Subcutaneous adipose tissue (tissue), 4 donors: ENCODE measurements around the gene USP17L15. TPM values are rescaled to one million over a fixed set of nuclear protein-coding genes. Genes with fewer than 3 reads are reported as not detected.
"Not testable (repeated sequence)": the region's sequence is repeated elsewhere in the genome, so short reads cannot be mapped to it uniquely, and the experiment has no call there.

Experiments
- total RNA-seq, 4 donors: library from RNA; depleted of rRNA; stranded (reverse); fragments of >200 nt; gene quantifications; one replicate each; pipeline ENCODE4 v1.1.0, GENCODE V29; 2016
- TF ChIP-seq, protein P1 (sequence below): fragments of 450-650 bp; IDR thresholded peaks from one replicate; pipeline ENCODE4 v1.5.1; 2016; ENCODE audit warnings: low read depth, mild to moderate bottlenecking, control low read depth, antibody characterized with exemption, moderate library complexity

USP17L15 gene
- total RNA-seq, 4 donors from 2014 or later, result not detected

DNA sequence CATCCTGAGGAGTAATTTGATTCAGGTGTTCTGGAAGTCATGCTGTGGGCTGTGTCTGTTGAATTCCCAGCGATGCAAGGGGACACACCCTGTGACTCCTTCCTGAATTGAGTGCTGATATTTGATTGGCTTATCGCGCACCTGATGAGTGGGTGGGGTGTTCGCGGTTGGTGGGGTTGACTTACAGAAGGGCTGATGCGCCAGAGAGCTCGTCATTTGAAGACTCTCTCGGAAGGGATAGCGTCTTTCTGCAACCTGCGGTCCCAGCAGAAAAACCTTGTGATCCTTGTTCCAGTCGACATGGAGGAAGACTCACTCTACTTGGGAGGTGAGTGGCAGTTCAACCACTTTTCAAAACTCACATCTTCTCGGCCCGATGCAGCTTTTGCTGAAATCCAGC, 18.9 kb downstream of the USP17L15 start, which contains the start of gene USP17L19:
Gene USP17L19, plus strand, starts transcription at position 301 of the 400 bp plus-strand sequence. Its CDS starts 0 bp downstream, at position 301.
- TF ChIP-seq, protein P1, sequence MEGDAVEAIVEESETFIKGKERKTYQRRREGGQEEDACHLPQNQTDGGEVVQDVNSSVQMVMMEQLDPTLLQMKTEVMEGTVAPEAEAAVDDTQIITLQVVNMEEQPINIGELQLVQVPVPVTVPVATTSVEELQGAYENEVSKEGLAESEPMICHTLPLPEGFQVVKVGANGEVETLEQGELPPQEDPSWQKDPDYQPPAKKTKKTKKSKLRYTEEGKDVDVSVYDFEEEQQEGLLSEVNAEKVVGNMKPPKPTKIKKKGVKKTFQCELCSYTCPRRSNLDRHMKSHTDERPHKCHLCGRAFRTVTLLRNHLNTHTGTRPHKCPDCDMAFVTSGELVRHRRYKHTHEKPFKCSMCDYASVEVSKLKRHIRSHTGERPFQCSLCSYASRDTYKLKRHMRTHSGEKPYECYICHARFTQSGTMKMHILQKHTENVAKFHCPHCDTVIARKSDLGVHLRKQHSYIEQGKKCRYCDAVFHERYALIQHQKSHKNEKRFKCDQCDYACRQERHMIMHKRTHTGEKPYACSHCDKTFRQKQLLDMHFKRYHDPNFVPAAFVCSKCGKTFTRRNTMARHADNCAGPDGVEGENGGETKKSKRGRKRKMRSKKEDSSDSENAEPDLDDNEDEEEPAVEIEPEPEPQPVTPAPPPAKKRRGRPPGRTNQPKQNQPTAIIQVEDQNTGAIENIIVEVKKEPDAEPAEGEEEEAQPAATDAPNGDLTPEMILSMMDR, result not testable (repeated sequence)

DNA sequence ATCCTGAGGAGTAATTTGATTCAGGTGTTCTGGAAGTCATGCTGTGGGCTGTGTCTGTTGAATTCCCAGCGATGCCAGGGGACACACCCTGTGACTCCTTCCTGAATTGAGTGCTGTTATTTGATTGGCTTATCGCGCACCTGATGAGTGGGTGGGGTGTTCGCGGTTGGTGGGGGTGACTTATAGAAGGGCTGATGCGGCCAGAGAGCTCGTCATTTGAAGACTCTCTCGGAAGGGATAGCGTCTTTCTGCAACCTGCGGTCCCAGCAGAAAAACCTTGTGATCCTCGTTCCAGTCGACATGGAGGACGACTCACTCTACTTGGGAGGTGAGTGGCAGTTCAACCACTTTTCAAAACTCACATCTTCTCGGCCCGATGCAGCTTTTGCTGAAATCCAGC, 23.6 kb downstream of the USP17L15 start, which contains the start of gene USP17L20:
Gene USP17L20, plus strand, starts transcription at position 301 of the 400 bp plus-strand sequence. Its CDS starts 0 bp downstream, at position 301.
- TF ChIP-seq, protein P1, result not testable (repeated sequence)

DNA sequence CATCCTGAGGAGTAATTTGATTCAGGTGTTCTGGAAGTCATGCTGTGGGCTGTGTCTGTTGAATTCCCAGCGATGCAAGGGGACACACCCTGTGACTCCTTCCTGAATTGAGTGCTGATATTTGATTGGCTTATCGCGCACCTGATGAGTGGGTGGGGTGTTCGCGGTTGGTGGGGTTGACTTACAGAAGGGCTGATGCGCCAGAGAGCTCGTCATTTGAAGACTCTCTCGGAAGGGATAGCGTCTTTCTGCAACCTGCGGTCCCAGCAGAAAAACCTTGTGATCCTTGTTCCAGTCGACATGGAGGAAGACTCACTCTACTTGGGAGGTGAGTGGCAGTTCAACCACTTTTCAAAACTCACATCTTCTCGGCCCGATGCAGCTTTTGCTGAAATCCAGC, 28.4 kb downstream of the USP17L15 start, which contains the start of gene USP17L21:
Gene USP17L21, plus strand, starts transcription at position 301 of the 400 bp plus-strand sequence. Its CDS starts 0 bp downstream, at position 301.
- TF ChIP-seq, protein P1, result not testable (repeated sequence)

DNA sequence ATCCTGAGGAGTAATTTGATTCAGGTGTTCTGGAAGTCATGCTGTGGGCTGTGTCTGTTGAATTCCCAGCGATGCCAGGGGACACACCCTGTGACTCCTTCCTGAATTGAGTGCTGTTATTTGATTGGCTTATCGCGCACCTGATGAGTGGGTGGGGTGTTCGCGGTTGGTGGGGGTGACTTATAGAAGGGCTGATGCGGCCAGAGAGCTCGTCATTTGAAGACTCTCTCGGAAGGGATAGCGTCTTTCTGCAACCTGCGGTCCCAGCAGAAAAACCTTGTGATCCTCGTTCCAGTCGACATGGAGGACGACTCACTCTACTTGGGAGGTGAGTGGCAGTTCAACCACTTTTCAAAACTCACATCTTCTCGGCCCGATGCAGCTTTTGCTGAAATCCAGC, 33.1 kb downstream of the USP17L15 start, which contains the start of gene USP17L22:
Gene USP17L22, plus strand, starts transcription at position 301 of the 400 bp plus-strand sequence. Its CDS starts 0 bp downstream, at position 301.
- TF ChIP-seq, protein P1, result not testable (repeated sequence)

Other genes with a start within 250 kb of the USP17L15 start
- gene FAM90A26, start 64.0 kb upstream of the USP17L15 start, total RNA-seq, result not detected
- not detected for gene USP17L10, start 23.7 kb upstream of the USP17L15 start, total RNA-seq
- gene USP17L11, start 19.0 kb upstream of the USP17L15 start, total RNA-seq, result not detected
- gene USP17L12, start 14.2 kb upstream of the USP17L15 start, total RNA-seq, result not detected
- not detected for gene USP17L13, start 9.5 kb upstream of the USP17L15 start, total RNA-seq
- not detected for gene USP17L17, start 9.5 kb downstream of the USP17L15 start, total RNA-seq
- gene USP17L18, start 14.2 kb downstream of the USP17L15 start, total RNA-seq, result not detected
- not detected for gene USP17L19, start 19.0 kb downstream of the USP17L15 start, total RNA-seq
- gene USP17L20, start 23.7 kb downstream of the USP17L15 start, total RNA-seq, result not detected
- gene USP17L21, start 28.5 kb downstream of the USP17L15 start, total RNA-seq, result not detected
- gene USP17L22, start 33.2 kb downstream of the USP17L15 start, total RNA-seq, result not detected
- gene USP17L24, start 90.8 kb downstream of the USP17L15 start, total RNA-seq, result not detected
- not detected for gene USP17L25, start 95.5 kb downstream of the USP17L15 start, total RNA-seq
- gene USP17L26, start 100.3 kb downstream of the USP17L15 start, total RNA-seq, result not detected
- gene USP17L5, start 105.0 kb downstream of the USP17L15 start, total RNA-seq, result not detected
- gene USP17L27, start 109.8 kb downstream of the USP17L15 start, total RNA-seq, result not detected
- gene USP17L28, start 114.5 kb downstream of the USP17L15 start, total RNA-seq, result not detected
- gene USP17L29, start 119.3 kb downstream of the USP17L15 start, total RNA-seq, result not detected
- not detected for gene USP17L30, start 128.7 kb downstream of the USP17L15 start, total RNA-seq
- gene DEFB131A, start 210.0 kb downstream of the USP17L15 start, total RNA-seq, result not detected